A549 (cell line): ENCODE results near the gene BICRA. TPM values are rescaled to one million over a fixed set of nuclear protein-coding genes. Genes with fewer than 3 reads are reported as not detected.

ENCODE experiments used
- ATAC-seq, 2 experiments: fragments of 200-7000 bp in 1 of 2; fragments of >200 bp in 1 of 2; cut with Nextera tagmentation in 1 of 2; cut with Tn5 transposase in 1 of 2; 3 replicates each; pipeline versions ENCODE4 v1.8.0 to v1.9.1; 2018 to 2020; ENCODE audit warnings: mild to moderate bottlenecking in 1 of 2, moderate library complexity in 1 of 2
- CTCF ChIA-PET: fragments of 300-600 bp; sonication (Branson Sonifier 250); formaldehyde crosslinking; extraction: SDS; loops from one replicate; lab custom pipeline; 2021; ENCODE audit warnings: antibody characterized with exemption, inconsistent platforms; lab: Yijun Ruan, JAX
- POLR2A ChIA-PET: fragments of 350-600 bp; formaldehyde crosslinking; extraction: SDS; loops from one replicate; lab custom pipeline; 2021; ENCODE audit warnings: antibody characterized with exemption, inconsistent platforms; lab: Yijun Ruan, JAX
- DNase-seq, 2 experiments: peaks; one replicate each; pipeline versions ENCODE4 v3.0.0 to v3.0.0-alpha.2; 2011 to 2016; ENCODE audit warnings: low read depth in 1 of 2, low spot score in 1 of 2
- FAIRE-seq: peaks from 2 replicates; lab custom pipeline; 2011; peaks lifted over from hg19 to GRCh38; lab: Jason Lieb, UNC
- H3K27ac ChIP-seq, 2 experiments: fragments of >200 bp; sonication (Bioruptor Twin); formaldehyde crosslinking; 3 replicates each; pipeline ENCODE4 v1.5.1; 2016 to 2017
- H3K4me1 ChIP-seq: fragments of >200 bp; sonication (Bioruptor Twin); formaldehyde crosslinking; 3 replicates; pipeline ENCODE4 v1.6.1; 2016
- H3K4me2 ChIP-seq: fragments of >200 bp; sonication (Bioruptor Twin); formaldehyde crosslinking; 3 replicates; pipeline ENCODE4 v1.6.1; 2016
- H3K4me3 ChIP-seq: fragments of >200 bp; sonication (Bioruptor Twin); formaldehyde crosslinking; 3 replicates; pipeline ENCODE4 v1.5.1; 2016
- H3K9me3 ChIP-seq: fragments of >200 bp; sonication (Bioruptor Twin); formaldehyde crosslinking; 3 replicates; pipeline ENCODE4 v1.6.1; 2016
- ATOH8 ChIP-seq: fragments of 250-450 bp; sonication (Bioruptor Pico); IDR thresholded peaks from 2 replicates; pipeline ENCODE4 v1.5.0; 2020; ENCODE audit warnings: low read depth, mild to moderate bottlenecking, moderate library complexity
- BCL3 ChIP-seq: fragments of >200 bp; sonication (Bioruptor Twin); formaldehyde crosslinking; IDR thresholded peaks from 3 replicates; pipeline ENCODE4 v1.6.1; 2016
- CBX8 ChIP-seq: fragments of 200-600 bp; sonication (generic); IDR thresholded peaks from 2 replicates; pipeline ENCODE4 v1.6.1; 2016
- CEBPB ChIP-seq, 2 experiments: fragments of >200 bp in 1 of 2; sonication (Bioruptor Twin) in 1 of 2; formaldehyde crosslinking in 1 of 2; IDR thresholded peaks; 2 replicates each; pipeline ENCODE4 v1.6.1; 2012 to 2016
- CHD4 ChIP-seq: fragments of 200-600 bp; sonication (generic); IDR thresholded peaks from 2 replicates; pipeline ENCODE4 v1.6.1; 2016; ENCODE audit warnings: antibody characterized with exemption, mild to moderate bottlenecking, borderline replicate concordance
- EHF ChIP-seq: fragments of 250-450 bp; sonication (Bioruptor Pico); IDR thresholded peaks from 2 replicates; pipeline ENCODE4 v1.5.0; 2020; ENCODE audit warnings: mild to moderate bottlenecking
- ESRRA ChIP-seq: fragments of 150-350 bp; IDR thresholded peaks from 2 replicates; pipeline ENCODE4 v1.6.1; 2014; ENCODE audit warnings: mild to moderate bottlenecking, low read length, borderline replicate concordance
- GATA3 ChIP-seq: IDR thresholded peaks from 2 replicates; pipeline ENCODE4 v1.6.1; 2012; ENCODE audit warnings: borderline replicate concordance
- HDAC2 ChIP-seq: fragments of 200-600 bp; sonication (generic); IDR thresholded peaks from 2 replicates; pipeline ENCODE4 v1.6.1; 2016
- HES2 ChIP-seq: fragments of >200 bp; sonication (Bioruptor Twin); formaldehyde crosslinking; IDR thresholded peaks from 2 replicates; pipeline ENCODE4 v1.6.1; 2016
- KDM1A ChIP-seq: fragments of 200-600 bp; sonication (generic); IDR thresholded peaks from 2 replicates; pipeline ENCODE4 v1.6.1; 2016; ENCODE audit warnings: low read depth, mild to moderate bottlenecking
- NR3C1 ChIP-seq: fragments of >200 bp; sonication (Bioruptor Twin); formaldehyde crosslinking; IDR thresholded peaks from 3 replicates; pipeline ENCODE4 v1.6.1; 2017
- RAD21 ChIP-seq, 2 experiments: fragments of >200 bp in 1 of 2; sonication (Bioruptor Twin) in 1 of 2; formaldehyde crosslinking in 1 of 2; IDR thresholded peaks in 1 of 2; conservative IDR thresholded peaks in 1 of 2; 2 replicates in 1 of 2; 3 replicates in 1 of 2; pipeline ENCODE4 v1.6.1; 2012 to 2018; ENCODE audit warnings: inconsistent platforms in 1 of 2
- RCOR1 ChIP-seq: fragments of 150-350 bp; IDR thresholded peaks from 2 replicates; pipeline ENCODE4 v1.6.1; 2014; ENCODE audit warnings: antibody characterized with exemption, low read length, low read depth
- REST ChIP-seq: fragments of 200-600 bp; sonication (generic); IDR thresholded peaks from 2 replicates; pipeline ENCODE4 v1.6.1; 2016; ENCODE audit warnings: antibody characterized with exemption, mild to moderate bottlenecking, moderate library complexity
- SMC3 ChIP-seq: fragments of >200 bp; sonication (Bioruptor Twin); formaldehyde crosslinking; IDR thresholded peaks from 3 replicates; pipeline ENCODE4 v1.6.1; 2018; ENCODE audit warnings: inconsistent platforms
- TP53 ChIP-seq: fragments of 250-450 bp; sonication (Bioruptor Pico); IDR thresholded peaks from 2 replicates; pipeline ENCODE4 v1.5.0; 2021; ENCODE audit warnings: mild to moderate bottlenecking, moderate library complexity
- USF2 ChIP-seq: fragments of 450-650 bp; IDR thresholded peaks from 2 replicates; pipeline ENCODE4 v1.6.1; 2014; ENCODE audit warnings: antibody characterized with exemption
- WGBS: methylation state at CpG from one replicate; pipeline ENCODE4 v1.1.6; 2017; ENCODE audit errors: missing lambda C conversion rate; 5-methylcytosine and 5-hydroxymethylcytosine counted together
- polyA plus RNA-seq, 4 experiments: library from polyadenylated mRNA; depleted of rRNA in 3 of 4; stranded (reverse); fragments of >200 nt; fragmentation: RNase III in 1 of 4; extraction: RNeasy Plus Mini Kit Qiagen cat#74134 plus additional on column Dnase treatment in 1 of 4; gene quantifications; 2 replicates in 3 of 4; 3 replicates in 1 of 4; pipeline ENCODE4 v1.2.3, GENCODE V29; 2011 to 2017

BICRA gene
- polyA plus RNA-seq, 2 of the 4 experiments (the other 2 are of a cell fraction) = 0.83 to 12.4 TPM

- no peak overlapping the region for H3K27ac ChIP-seq
- no peak for DNase-seq
- TF ChIP-seq CEBPB (IDR thresholded peaks at IDR 0.05) (no peak), CBX8 (no peak), REST (no peak), CHD4 (no peak), RAD21 (conservative IDR thresholded peaks at IDR 0.05 in 1 of 2, IDR thresholded peaks at IDR 0.05 in 1 of 2) (no peak), RCOR1 (no peak), NR3C1 (no peak), KDM1A (no peak), BCL3 (no peak), HDAC2 (no peak), TP53 (CRISPR knock-in tag) (no peak), ATOH8 (CRISPR knock-in tag) (no peak), GATA3 (no peak), EHF (CRISPR knock-in tag) (no peak), HES2 (no peak), SMC3 (no peak)
- ChIA-PET POLR2A (no interaction called here), CTCF (interaction anchor here (0.9 to 1.2 kb wide), 2 partner anchors 12 to 67 kb away, joined by 3 read pairs; partner anchors contain the start of gene NAPA)
- no peak overlapping the region for H3K4me2 ChIP-seq
- no peak for FAIRE-seq
- no peaks in the 10 kb centered on the region for H3K4me1 ChIP-seq
- H3K9me3 ChIP-seq = peaks cover 11% of the 10 kb centered on the region
- no peak overlapping the region for H3K4me3 ChIP-seq
- peak; percentile 38 to 65; a peak in 3 of 6 replicates for ATAC-seq
- WGBS = 60% methylated on average over 5 of the region's 6 CpGs
Measured at GRCh38 chr19:47581605-47582319, 27.2 kb upstream of the BICRA start.

GRCh38 chr19:47582320-47582909 is 26.5 kb upstream of the BICRA start:
- FAIRE-seq (no peak), ATAC-seq (no peak), DNase-seq (no peak)
- peak overlapping the region; percentile 31; the same call in 1 of the 3 replicates for H3K4me2 ChIP-seq
- H3K9me3 ChIP-seq = peaks cover 17% of the 10 kb centered on the region
- no peak overlapping the region for H3K27ac ChIP-seq
- WGBS = 48% methylated on average over 6 of the region's 6 CpGs
- no peak for TF ChIP-seq SMC3
- TF ChIP-seq REST = no peak
- no peak for TF ChIP-seq ESRRA
- TF ChIP-seq NR3C1 = no peak
- no peak for TF ChIP-seq USF2
- no peak overlapping the region for H3K4me3 ChIP-seq
- ChIA-PET POLR2A (no interaction called here), CTCF (no interaction called here)
- no peaks in the 10 kb centered on the region for H3K4me1 ChIP-seq
